ENCODE measurements around the gene AUTS2.

The AUTS2 gene

DNA sequence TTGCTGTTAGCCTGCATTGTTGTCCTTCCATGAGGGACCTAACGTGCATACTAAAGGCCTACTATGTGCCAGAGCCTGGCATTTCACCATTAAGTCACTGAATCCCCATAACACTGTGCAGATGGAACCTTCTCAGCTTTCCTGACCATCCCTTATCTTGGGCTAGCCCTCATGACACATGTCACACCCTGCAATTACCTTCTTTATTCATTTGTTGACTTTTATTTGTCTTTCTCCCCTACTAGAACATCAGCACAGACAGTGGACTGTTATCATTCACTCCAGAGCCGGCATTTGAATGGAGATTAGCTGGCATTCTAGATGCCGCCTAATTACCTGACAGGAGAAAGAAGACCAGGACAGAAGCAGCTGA lies 1062.5 kb downstream of the AUTS2 start:
- H3K4me1 ChIP-seq (ENCODE audit: control insufficient read depth in 2 of 2, insufficient read depth in 2 of 2, low read length in 2 of 2) = peaks cover 0 to 4% of the 10 kb centered on the region in 2 donors
- H3K9me3 ChIP-seq (ENCODE audit: control insufficient read depth in 2 of 2, low read length in 2 of 2) = no peaks in the 10 kb centered on the region
- no peaks in the 10 kb centered on the region for H3K36me3 ChIP-seq (ENCODE audit: control insufficient read depth in 2 of 2, insufficient read depth in 2 of 2, low read length in 2 of 2)
- no peak overlapping the region for H3K4me3 ChIP-seq (ENCODE audit: low read length in 2 of 2)
- H3K27me3 ChIP-seq (ENCODE audit: control insufficient read depth in 2 of 2, insufficient read depth in 2 of 2, low read length in 2 of 2) = no peaks in the 10 kb centered on the region
- H3K27ac ChIP-seq (ENCODE audit: low read depth in 2 of 2, low read length in 2 of 2) = no peak overlapping the region
- no peak overlapping the region for H3K9ac ChIP-seq (ENCODE audit: low read depth in 1 of 2, low read length in 2 of 2)

DNA sequence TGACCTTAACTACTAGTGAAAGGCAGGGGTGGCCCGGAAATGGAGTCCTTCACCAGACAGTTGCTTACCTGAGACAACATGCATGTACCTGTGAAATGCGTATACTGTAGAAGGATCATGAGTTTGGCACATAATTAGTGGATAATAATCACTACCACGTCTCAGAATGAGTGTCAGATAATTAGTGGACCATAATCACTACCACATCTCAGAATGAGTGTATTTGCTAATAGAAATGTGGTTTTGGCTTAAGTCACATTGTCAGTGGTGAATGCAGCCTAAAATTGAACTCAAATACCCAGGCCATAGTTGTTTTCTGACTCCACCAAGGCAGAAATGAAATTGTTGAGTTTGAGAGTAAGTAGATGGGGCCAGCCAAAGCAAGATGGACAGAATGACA lies 1065.4 kb downstream of the AUTS2 start:
- H3K9me3 ChIP-seq (ENCODE audit: control insufficient read depth in 2 of 2, low read length in 2 of 2) = no peaks in the 10 kb centered on the region
- no peak overlapping the region for H3K9ac ChIP-seq (ENCODE audit: low read depth in 1 of 2, low read length in 2 of 2)
- H3K27me3 ChIP-seq (ENCODE audit: control insufficient read depth in 2 of 2, insufficient read depth in 2 of 2, low read length in 2 of 2) = no peaks in the 10 kb centered on the region
- H3K36me3 ChIP-seq (ENCODE audit: control insufficient read depth in 2 of 2, insufficient read depth in 2 of 2, low read length in 2 of 2) = no peaks in the 10 kb centered on the region
- no peak overlapping the region for H3K4me3 ChIP-seq (ENCODE audit: low read length in 2 of 2)
- peaks cover 0 to 4% of the 10 kb centered on the region in 2 donors for H3K4me1 ChIP-seq (ENCODE audit: control insufficient read depth in 2 of 2, insufficient read depth in 2 of 2, low read length in 2 of 2)
- H3K27ac ChIP-seq (ENCODE audit: low read depth in 2 of 2, low read length in 2 of 2) = no peak overlapping the region

DNA sequence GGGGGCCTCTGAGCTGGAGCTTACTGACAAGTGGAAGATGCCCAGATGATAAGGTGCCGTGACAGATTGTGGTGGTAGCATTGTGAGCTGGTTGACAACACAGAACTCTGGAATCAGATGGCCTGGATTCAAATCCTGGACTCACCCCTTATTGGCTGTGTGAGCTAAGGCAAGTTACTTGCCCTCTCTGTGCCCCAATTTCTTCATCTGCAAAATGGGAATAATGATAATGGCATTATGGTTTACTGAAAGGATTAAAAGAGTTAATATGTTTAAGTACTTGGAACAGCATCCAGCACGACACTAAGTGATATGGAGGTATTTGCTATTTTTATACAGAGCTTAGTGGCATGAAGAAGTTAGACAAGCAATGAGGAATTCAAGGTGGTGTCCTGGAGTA lies 1067.7 kb downstream of the AUTS2 start:
- Histone ChIP-seq H3K9ac (ENCODE audit: low read depth in 1 of 2, low read length in 2 of 2) (no peak overlapping the region), H3K9me3 (ENCODE audit: control insufficient read depth in 2 of 2, low read length in 2 of 2) (no peaks in the 10 kb centered on the region), H3K4me3 (ENCODE audit: low read length in 2 of 2) (no peak overlapping the region), H3K36me3 (ENCODE audit: control insufficient read depth in 2 of 2, insufficient read depth in 2 of 2, low read length in 2 of 2) (no peaks in the 10 kb centered on the region), H3K27me3 (ENCODE audit: control insufficient read depth in 2 of 2, insufficient read depth in 2 of 2, low read length in 2 of 2) (no peaks in the 10 kb centered on the region), H3K27ac (ENCODE audit: low read depth in 2 of 2, low read length in 2 of 2) (no peak overlapping the region), H3K4me1 (ENCODE audit: control insufficient read depth in 2 of 2, insufficient read depth in 2 of 2, low read length in 2 of 2) (no peaks in the 10 kb centered on the region)

DNA sequence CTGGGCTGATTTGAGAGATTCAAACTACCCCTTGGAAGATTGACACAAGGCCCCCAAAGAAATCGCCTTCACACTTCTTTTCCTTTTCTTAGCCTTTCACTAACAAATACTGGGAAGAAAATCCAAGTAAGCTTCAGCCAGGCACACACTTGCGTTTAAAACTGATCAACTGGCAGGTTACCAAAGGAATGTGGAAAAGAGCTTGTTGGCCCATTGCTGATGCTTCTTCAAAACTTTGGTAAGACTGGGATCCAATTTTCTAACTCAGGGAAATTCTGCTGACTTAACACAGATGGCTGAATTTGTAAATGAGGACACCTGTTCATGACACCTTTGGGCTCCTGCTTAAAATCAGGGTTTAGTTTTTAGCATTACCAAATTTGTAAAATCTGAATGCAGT lies 1069.1 kb downstream of the AUTS2 start:
- Histone ChIP-seq H3K36me3 (ENCODE audit: control insufficient read depth in 2 of 2, insufficient read depth in 2 of 2, low read length in 2 of 2) (no peaks in the 10 kb centered on the region), H3K27me3 (ENCODE audit: control insufficient read depth in 2 of 2, insufficient read depth in 2 of 2, low read length in 2 of 2) (no peaks in the 10 kb centered on the region), H3K27ac (ENCODE audit: low read depth in 2 of 2, low read length in 2 of 2) (no peak overlapping the region), H3K9ac (ENCODE audit: low read depth in 1 of 2, low read length in 2 of 2) (no peak overlapping the region), H3K4me1 (ENCODE audit: control insufficient read depth in 2 of 2, insufficient read depth in 2 of 2, low read length in 2 of 2) (no peaks in the 10 kb centered on the region), H3K9me3 (ENCODE audit: control insufficient read depth in 2 of 2, low read length in 2 of 2) (no peaks in the 10 kb centered on the region), H3K4me3 (ENCODE audit: low read length in 2 of 2) (no peak overlapping the region)

DNA sequence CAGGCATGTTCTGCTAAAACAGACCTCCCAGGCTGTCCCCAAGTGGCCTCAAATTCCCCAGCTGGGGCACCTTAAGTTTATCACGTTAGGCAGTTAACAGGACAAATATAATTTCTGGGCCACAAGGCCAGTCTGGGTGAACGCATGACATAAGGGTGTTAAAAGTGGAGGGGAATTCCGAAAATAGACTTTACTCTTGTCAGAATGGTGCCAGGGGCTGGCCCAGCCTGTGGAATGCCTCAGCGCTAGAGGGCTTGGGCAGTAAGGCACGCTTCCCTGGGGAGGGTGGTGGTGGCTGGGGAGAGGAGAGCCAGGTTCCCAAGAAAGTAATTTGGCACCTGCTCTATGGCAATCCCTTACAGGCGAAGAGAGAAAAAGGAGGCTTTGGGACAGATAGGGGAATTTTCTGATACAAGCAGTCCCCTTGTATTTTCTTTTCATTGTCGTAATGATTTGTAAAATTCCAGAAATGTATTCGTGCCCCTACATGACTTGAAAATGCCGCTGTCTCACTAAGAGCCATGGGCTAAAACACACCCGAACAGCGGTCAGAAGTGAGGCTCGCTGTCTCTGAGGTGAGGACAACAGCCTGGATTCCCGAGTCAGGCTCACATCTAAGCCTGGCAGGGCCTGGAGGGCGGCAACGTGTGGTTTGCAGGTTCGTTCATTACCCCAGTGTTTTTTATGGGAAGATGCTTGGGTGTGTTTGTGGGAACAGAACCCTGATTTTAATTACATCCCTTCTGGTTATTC lies 1070.5 kb downstream of the AUTS2 start:
- Histone ChIP-seq H3K27me3 (ENCODE audit: control insufficient read depth in 2 of 2, insufficient read depth in 2 of 2, low read length in 2 of 2) (no peaks in the 10 kb centered on the region), H3K4me3 (ENCODE audit: low read length in 2 of 2) (no peak overlapping the region), H3K9me3 (ENCODE audit: control insufficient read depth in 2 of 2, low read length in 2 of 2) (no peaks in the 10 kb centered on the region), H3K36me3 (ENCODE audit: control insufficient read depth in 2 of 2, insufficient read depth in 2 of 2, low read length in 2 of 2) (no peaks in the 10 kb centered on the region), H3K4me1 (ENCODE audit: control insufficient read depth in 2 of 2, insufficient read depth in 2 of 2, low read length in 2 of 2) (no peaks in the 10 kb centered on the region), H3K9ac (ENCODE audit: low read depth in 1 of 2, low read length in 2 of 2) (no peak overlapping the region), H3K27ac (ENCODE audit: low read depth in 2 of 2, low read length in 2 of 2) (no peak overlapping the region)

DNA sequence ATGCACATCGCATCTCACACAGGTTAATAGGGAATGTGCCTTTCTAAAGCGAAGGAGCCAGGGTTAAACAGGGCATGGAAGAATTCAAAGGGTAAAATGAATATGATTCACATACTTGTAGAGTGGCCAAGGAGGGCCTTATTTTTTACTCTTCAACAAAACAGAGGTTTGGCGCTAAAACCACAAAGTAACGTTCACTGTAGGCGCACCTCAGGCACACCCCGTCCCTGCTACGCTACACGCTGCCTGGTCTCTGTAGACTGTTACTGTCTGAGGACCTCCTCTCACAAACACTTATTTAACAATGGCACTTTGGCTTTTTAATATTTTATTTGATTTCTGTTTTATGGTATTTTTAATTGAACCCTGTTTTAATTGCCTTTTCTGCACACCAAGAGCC lies 1071.6 kb downstream of the AUTS2 start:
- H3K27ac ChIP-seq (ENCODE audit: low read depth in 2 of 2, low read length in 2 of 2) = no peak overlapping the region
- H3K36me3 ChIP-seq (ENCODE audit: control insufficient read depth in 2 of 2, insufficient read depth in 2 of 2, low read length in 2 of 2) = no peaks in the 10 kb centered on the region
- H3K4me1 ChIP-seq (ENCODE audit: control insufficient read depth in 2 of 2, insufficient read depth in 2 of 2, low read length in 2 of 2) = no peaks in the 10 kb centered on the region
- no peaks in the 10 kb centered on the region for H3K9me3 ChIP-seq (ENCODE audit: control insufficient read depth in 2 of 2, low read length in 2 of 2)
- H3K4me3 ChIP-seq (ENCODE audit: low read length in 2 of 2) = no peak overlapping the region
- H3K27me3 ChIP-seq (ENCODE audit: control insufficient read depth in 2 of 2, insufficient read depth in 2 of 2, low read length in 2 of 2) = no peaks in the 10 kb centered on the region
- no peak overlapping the region for H3K9ac ChIP-seq (ENCODE audit: low read depth in 1 of 2, low read length in 2 of 2)

DNA sequence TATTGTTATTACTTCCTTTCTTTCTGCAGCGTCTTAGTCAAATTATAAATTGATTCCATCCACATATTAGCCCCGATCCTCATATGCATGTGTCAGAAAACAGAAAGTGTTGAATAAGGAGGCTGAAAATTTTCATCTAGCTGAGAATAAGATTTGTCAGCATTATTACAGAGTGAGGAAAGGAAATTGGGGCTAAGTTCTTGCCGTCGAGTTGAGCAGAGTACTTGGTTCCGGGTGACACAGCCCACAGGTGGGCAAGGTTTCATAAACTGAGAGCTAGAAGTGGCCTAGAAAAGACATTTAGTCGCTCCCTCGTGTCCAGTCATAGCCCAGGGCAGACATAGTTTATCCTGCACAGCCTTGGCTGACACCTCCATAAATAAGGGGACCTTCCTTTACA lies 1072.0 kb downstream of the AUTS2 start:
- Histone ChIP-seq H3K9me3 (ENCODE audit: control insufficient read depth in 2 of 2, low read length in 2 of 2) (no peaks in the 10 kb centered on the region), H3K27me3 (ENCODE audit: control insufficient read depth in 2 of 2, insufficient read depth in 2 of 2, low read length in 2 of 2) (no peaks in the 10 kb centered on the region), H3K36me3 (ENCODE audit: control insufficient read depth in 2 of 2, insufficient read depth in 2 of 2, low read length in 2 of 2) (no peaks in the 10 kb centered on the region), H3K9ac (ENCODE audit: low read depth in 1 of 2, low read length in 2 of 2) (no peak overlapping the region), H3K4me1 (ENCODE audit: control insufficient read depth in 2 of 2, insufficient read depth in 2 of 2, low read length in 2 of 2) (no peaks in the 10 kb centered on the region), H3K27ac (ENCODE audit: low read depth in 2 of 2, low read length in 2 of 2) (no peak overlapping the region), H3K4me3 (ENCODE audit: low read length in 2 of 2) (no peak overlapping the region)

DNA sequence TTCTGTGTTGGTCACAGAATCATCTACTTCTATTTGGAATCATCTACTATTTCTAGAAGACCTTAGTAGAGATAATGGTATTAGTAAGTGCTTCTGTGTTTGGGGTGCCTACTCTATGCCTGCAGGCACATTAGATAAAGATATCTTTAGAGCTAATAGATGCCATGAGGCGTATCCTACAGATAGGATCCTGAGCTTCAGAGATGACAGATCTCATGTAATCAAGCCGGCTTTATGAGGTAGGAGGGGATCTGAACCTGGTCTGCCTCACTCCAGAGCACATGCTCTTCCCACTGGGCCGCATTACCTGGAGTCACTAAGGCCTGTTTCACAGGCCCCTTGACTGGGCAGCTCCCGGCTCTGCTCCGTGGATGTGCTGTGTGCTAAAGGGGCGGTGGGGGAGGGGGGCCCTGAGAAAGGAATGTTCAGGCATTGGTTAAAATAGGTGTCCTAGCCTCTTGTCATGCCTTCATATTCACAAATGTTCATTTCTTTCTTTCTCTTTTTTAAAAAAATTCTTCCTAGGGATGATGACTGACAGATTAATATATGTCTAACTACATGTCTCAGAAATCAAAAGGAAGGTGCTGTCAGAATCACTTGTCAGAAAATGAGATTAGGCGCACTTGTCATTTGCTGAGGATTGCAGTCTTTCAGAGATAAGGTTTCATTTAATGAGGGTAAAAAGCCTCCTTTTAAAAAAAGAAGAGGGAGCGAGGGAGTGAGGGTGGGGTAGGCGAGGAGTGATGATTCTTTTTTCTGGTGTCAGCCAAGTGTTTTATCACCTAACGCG lies 1075.7 kb downstream of the AUTS2 start:
- Histone ChIP-seq H3K4me3 (ENCODE audit: low read length in 2 of 2) (no peak overlapping the region), H3K36me3 (ENCODE audit: control insufficient read depth in 2 of 2, insufficient read depth in 2 of 2, low read length in 2 of 2) (no peaks in the 10 kb centered on the region), H3K27ac (ENCODE audit: low read depth in 2 of 2, low read length in 2 of 2) (no peak overlapping the region), H3K9ac (ENCODE audit: low read depth in 1 of 2, low read length in 2 of 2) (no peak overlapping the region), H3K4me1 (ENCODE audit: control insufficient read depth in 2 of 2, insufficient read depth in 2 of 2, low read length in 2 of 2) (no peaks in the 10 kb centered on the region), H3K27me3 (ENCODE audit: control insufficient read depth in 2 of 2, insufficient read depth in 2 of 2, low read length in 2 of 2) (no peaks in the 10 kb centered on the region), H3K9me3 (ENCODE audit: control insufficient read depth in 2 of 2, low read length in 2 of 2) (no peaks in the 10 kb centered on the region)

DNA sequence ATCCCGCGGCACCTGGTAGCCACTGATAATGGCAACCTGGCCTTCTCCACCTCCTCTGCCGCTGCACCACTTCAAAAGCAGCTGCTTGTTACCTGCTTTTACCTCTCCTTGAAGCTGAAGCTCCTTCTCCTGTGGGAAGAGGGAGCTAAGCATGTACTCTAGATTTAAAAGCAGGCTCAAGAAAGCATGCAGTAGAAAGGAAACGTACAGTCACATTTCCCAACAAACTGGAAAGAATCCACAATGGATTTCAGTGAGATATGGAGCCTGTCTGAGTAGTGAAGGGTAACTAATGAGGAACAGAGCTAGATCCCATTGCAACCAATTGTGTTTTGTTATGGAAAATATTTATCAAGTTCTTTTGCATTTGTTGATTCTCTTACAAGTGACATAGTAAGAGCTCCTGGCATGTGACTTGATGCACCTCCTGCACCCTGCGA lies 1076.3 kb downstream of the AUTS2 start:
- no peaks in the 10 kb centered on the region for H3K9me3 ChIP-seq (ENCODE audit: control insufficient read depth in 2 of 2, low read length in 2 of 2)

DNA sequence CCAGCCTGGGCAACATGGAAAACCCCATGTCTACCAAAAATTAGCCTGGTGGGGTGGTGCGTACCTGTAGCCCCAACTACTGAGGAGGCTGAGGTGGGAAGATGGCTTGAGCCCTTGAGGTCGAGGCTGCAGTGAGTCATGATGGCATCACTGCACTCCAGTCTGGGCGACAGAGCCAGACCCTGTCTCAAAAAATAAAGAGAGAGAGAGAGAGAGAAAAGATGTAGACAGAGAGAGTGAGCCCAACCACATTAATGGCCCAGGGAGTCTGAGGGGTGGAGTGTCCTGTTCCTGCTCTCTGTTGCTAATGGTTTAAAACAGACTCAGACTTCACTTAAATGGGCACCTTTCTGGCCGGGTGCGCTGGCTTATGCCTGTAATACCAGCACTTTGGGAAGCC lies 1078.0 kb downstream of the AUTS2 start:
- Histone ChIP-seq H3K4me1 (ENCODE audit: control insufficient read depth in 2 of 2, insufficient read depth in 2 of 2, low read length in 2 of 2) (no peaks in the 10 kb centered on the region), H3K9me3 (ENCODE audit: control insufficient read depth in 2 of 2, low read length in 2 of 2) (no peaks in the 10 kb centered on the region), H3K27me3 (ENCODE audit: control insufficient read depth in 2 of 2, insufficient read depth in 2 of 2, low read length in 2 of 2) (no peaks in the 10 kb centered on the region), H3K36me3 (ENCODE audit: control insufficient read depth in 2 of 2, insufficient read depth in 2 of 2, low read length in 2 of 2) (no peaks in the 10 kb centered on the region), H3K9ac (ENCODE audit: low read depth in 1 of 2, low read length in 2 of 2) (no peak overlapping the region), H3K27ac (ENCODE audit: low read depth in 2 of 2, low read length in 2 of 2) (no peak overlapping the region), H3K4me3 (ENCODE audit: low read length in 2 of 2) (no peak overlapping the region)

More for the DNA sequence above, 1076.3 kb downstream of the AUTS2 start:
- Histone ChIP-seq H3K27ac (ENCODE audit: low read depth in 2 of 2, low read length in 2 of 2) (no peak overlapping the region), H3K36me3 (ENCODE audit: control insufficient read depth in 2 of 2, insufficient read depth in 2 of 2, low read length in 2 of 2) (no peaks in the 10 kb centered on the region), H3K4me1 (ENCODE audit: control insufficient read depth in 2 of 2, insufficient read depth in 2 of 2, low read length in 2 of 2) (no peaks in the 10 kb centered on the region), H3K9ac (ENCODE audit: low read depth in 1 of 2, low read length in 2 of 2) (no peak overlapping the region), H3K4me3 (ENCODE audit: low read length in 2 of 2) (no peak overlapping the region), H3K27me3 (ENCODE audit: control insufficient read depth in 2 of 2, insufficient read depth in 2 of 2, low read length in 2 of 2) (no peaks in the 10 kb centered on the region)

Data from mucosa of rectum (tissue), 2 donors.